ENCODE data around the gene ZNF311.
"Not testable (repeated sequence)": the region's sequence is repeated elsewhere in the genome, so short reads cannot be mapped to it uniquely, and the experiment has no call there.

Gene ZNF311

DNA sequence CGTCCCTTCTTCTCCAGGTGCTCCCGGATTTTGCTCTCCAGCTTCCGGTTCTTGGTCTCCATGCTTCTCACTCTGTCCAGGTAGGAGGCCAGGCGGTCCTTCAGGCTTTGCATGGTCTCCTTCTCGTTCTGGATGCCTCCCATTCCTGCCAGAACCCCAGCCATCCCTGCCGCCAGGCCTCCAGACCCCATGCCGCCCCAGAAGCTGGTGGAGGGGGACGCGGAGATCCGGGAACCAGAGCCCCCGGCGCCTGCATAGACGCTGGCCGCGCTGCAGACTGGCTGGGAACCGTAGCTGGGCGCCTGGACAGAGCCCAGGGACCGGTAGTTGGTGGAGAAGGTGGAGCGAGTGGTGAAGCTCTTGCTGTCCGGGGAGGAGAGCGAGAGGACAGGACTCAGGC is 35.1 kb downstream of the ZNF311 start:
- not testable (repeated sequence) for H3K4me1 ChIP-seq (ENCODE audit: control insufficient read depth, insufficient read depth, low read length); H3K9ac ChIP-seq (ENCODE audit: low read length); H3K36me3 ChIP-seq (ENCODE audit: control insufficient read depth, insufficient read depth, low read length, severe bottlenecking); H3K4me3 ChIP-seq (ENCODE audit: low read length); DNase-seq (ENCODE audit: low read depth); H3K27me3 ChIP-seq (replicated peaks; ENCODE audit: control insufficient read depth, insufficient read depth, low read length)
- H3K9me3 ChIP-seq (ENCODE audit: control insufficient read depth, low read length), result peaks cover 14% of the 10 kb centered on the region

DNA sequence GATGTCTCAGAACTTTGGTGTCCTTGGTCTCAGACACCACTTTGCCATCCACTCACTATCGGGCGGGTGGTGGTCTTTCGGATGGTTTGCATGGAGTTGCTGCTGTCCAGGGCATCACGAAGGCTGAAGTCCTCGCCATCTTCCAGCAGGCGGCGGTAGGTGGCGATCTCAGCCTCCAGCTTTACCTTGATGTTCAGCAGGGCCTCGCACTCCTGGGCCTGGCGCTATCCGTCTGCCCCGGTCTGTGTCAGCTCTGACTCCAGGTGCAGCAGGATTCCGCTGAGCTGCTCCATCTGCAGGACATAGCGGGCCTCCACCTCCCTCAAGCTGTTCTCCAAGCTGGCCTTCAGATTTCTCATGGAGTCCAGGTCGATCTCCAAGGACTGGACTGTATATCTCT is 36.0 kb downstream of the ZNF311 start:
- Histone ChIP-seq H3K9ac (ENCODE audit: low read length) (no peak overlapping the region), H3K4me3 (ENCODE audit: low read length) (no peak overlapping the region), H3K9me3 (ENCODE audit: control insufficient read depth, low read length) (peaks cover 14% of the 10 kb centered on the region), H3K27me3 (replicated peaks; ENCODE audit: control insufficient read depth, insufficient read depth, low read length) (no peaks in the 10 kb centered on the region), H3K4me1 (ENCODE audit: control insufficient read depth, insufficient read depth, low read length) (no peaks in the 10 kb centered on the region), H3K36me3 (ENCODE audit: control insufficient read depth, insufficient read depth, low read length, severe bottlenecking) (no peaks in the 10 kb centered on the region)
- no peak for DNase-seq (ENCODE audit: low read depth)

GRCh38 chr6:28968476-28968875 is 36.6 kb downstream of the ZNF311 start:
- H3K9ac ChIP-seq (ENCODE audit: low read length), result no peak overlapping the region
- DNase-seq (ENCODE audit: low read depth), result no peak
- H3K27me3 ChIP-seq (replicated peaks; ENCODE audit: control insufficient read depth, insufficient read depth, low read length), result no peaks in the 10 kb centered on the region
- no peaks in the 10 kb centered on the region for H3K36me3 ChIP-seq (ENCODE audit: control insufficient read depth, insufficient read depth, low read length, severe bottlenecking)
- no peak overlapping the region for H3K4me3 ChIP-seq (ENCODE audit: low read length)
- H3K4me1 ChIP-seq (ENCODE audit: control insufficient read depth, insufficient read depth, low read length), result no peaks in the 10 kb centered on the region
- H3K9me3 ChIP-seq (ENCODE audit: control insufficient read depth, low read length), result peaks cover 14% of the 10 kb centered on the region

GRCh38 chr6:28965706-28966105 is 39.4 kb downstream of the ZNF311 start:
- Histone ChIP-seq H3K9me3 (ENCODE audit: control insufficient read depth, low read length) (peaks cover 14% of the 10 kb centered on the region), H3K4me1 (ENCODE audit: control insufficient read depth, insufficient read depth, low read length) (no peaks in the 10 kb centered on the region), H3K27me3 (replicated peaks; ENCODE audit: control insufficient read depth, insufficient read depth, low read length) (peaks cover under 1% of the 10 kb centered on the region), H3K9ac (ENCODE audit: low read length) (no peak overlapping the region), H3K4me3 (ENCODE audit: low read length) (no peak overlapping the region), H3K36me3 (ENCODE audit: control insufficient read depth, insufficient read depth, low read length, severe bottlenecking) (no peaks in the 10 kb centered on the region)
- no peak for DNase-seq (ENCODE audit: low read depth)

DNA sequence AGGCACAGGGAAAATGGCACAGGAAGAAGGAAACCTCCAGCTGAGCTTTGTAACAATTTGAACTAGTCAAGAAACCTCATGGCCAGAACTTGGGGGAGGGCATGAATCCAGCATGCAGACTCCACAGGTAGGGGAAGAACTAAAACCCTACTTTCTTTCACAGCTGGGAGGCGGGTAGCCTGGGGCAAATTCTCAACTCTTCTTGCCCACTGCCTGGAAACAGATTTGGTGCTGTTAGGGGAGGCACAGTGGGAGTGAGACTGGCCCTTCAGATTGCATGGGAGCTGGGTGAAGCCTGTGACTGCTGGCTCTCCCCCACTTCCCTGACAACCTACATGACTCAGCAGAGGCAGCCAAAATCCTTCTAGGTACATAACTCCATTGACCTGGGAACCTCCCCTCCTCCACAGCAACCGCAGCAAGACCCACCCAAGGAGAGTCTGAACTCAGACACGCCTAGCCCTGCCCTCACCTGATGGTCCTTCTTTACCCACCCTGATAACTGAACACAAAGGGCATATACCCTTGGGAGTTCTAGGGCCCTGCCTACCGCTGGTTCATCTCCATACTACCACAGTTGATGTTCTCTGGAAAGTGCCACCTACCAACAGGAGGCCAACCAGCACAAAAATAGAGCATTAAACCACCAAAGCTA is 44.1 kb downstream of the ZNF311 start:
- Histone ChIP-seq H3K4me1 (ENCODE audit: control insufficient read depth, insufficient read depth, low read length) (no peaks in the 10 kb centered on the region), H3K36me3 (ENCODE audit: control insufficient read depth, insufficient read depth, low read length, severe bottlenecking) (no peaks in the 10 kb centered on the region), H3K9me3 (ENCODE audit: control insufficient read depth, low read length) (no peaks in the 10 kb centered on the region), H3K9ac (ENCODE audit: low read length) (no peak overlapping the region), H3K4me3 (ENCODE audit: low read length) (no peak overlapping the region), H3K27me3 (replicated peaks; ENCODE audit: control insufficient read depth, insufficient read depth, low read length) (peaks cover 5% of the 10 kb centered on the region)
- no peak for DNase-seq (ENCODE audit: low read depth)

DNA sequence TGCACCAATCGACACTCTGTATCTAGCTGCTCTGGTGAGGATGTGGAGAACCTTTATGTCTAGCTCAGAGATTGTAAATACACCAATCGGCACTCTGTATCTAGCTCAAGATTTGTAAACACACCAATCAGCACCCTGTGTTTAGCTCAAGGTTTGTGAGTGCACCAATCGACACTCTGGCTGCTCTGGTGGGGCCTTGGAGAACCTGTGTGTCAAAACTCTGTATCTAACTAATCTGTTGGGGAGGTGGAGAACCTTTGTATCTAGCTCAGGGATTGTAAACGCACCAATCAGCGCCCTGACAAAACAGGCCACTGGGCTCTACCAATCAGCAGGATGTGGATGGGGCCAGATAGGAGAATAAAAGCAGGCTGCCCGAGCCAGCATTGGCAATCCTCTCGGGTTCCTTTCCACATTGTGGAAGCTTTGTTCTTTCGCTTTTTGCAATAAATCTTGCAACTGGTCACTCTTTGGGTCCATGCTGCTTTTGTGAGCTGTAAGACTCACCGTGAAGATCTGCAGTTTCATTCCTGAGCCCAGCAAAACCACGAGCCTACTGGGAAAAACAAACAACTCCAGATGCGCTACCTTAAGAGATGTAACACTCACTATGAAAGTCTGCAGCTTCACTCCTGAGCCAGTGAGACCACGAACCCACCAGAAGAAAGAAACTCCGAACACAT is 46.4 kb downstream of the ZNF311 start:
- not testable (repeated sequence) for H3K9me3 ChIP-seq (ENCODE audit: control insufficient read depth, low read length); H3K36me3 ChIP-seq (ENCODE audit: control insufficient read depth, insufficient read depth, low read length, severe bottlenecking); H3K4me3 ChIP-seq (ENCODE audit: low read length); H3K9ac ChIP-seq (ENCODE audit: low read length); H3K4me1 ChIP-seq (ENCODE audit: control insufficient read depth, insufficient read depth, low read length); DNase-seq (ENCODE audit: low read depth)
- H3K27me3 ChIP-seq (replicated peaks; ENCODE audit: control insufficient read depth, insufficient read depth, low read length), result peaks cover 11% of the 10 kb centered on the region

- not testable (repeated sequence) for H3K36me3 ChIP-seq (ENCODE audit: control insufficient read depth, insufficient read depth, low read length, severe bottlenecking); DNase-seq (ENCODE audit: low read depth); H3K9ac ChIP-seq (ENCODE audit: low read length); H3K4me1 ChIP-seq (ENCODE audit: control insufficient read depth, insufficient read depth, low read length); H3K9me3 ChIP-seq (ENCODE audit: control insufficient read depth, low read length); H3K4me3 ChIP-seq (ENCODE audit: low read length)
- peaks cover 11% of the 10 kb centered on the region for H3K27me3 ChIP-seq (replicated peaks; ENCODE audit: control insufficient read depth, insufficient read depth, low read length)
These were observed 47.3 kb downstream of the ZNF311 start for GRCh38 chr6:28957795-28958314.

GRCh38 chr6:28956331-28956730 is 48.8 kb downstream of the ZNF311 start:
- Histone ChIP-seq H3K4me3 (ENCODE audit: low read length) (no peak overlapping the region), H3K36me3 (ENCODE audit: control insufficient read depth, insufficient read depth, low read length, severe bottlenecking) (no peaks in the 10 kb centered on the region), H3K4me1 (ENCODE audit: control insufficient read depth, insufficient read depth, low read length) (peaks cover 5% of the 10 kb centered on the region), H3K9ac (ENCODE audit: low read length) (no peak overlapping the region), H3K27me3 (replicated peaks; ENCODE audit: control insufficient read depth, insufficient read depth, low read length) (peaks cover 11% of the 10 kb centered on the region), H3K9me3 (ENCODE audit: control insufficient read depth, low read length) (no peaks in the 10 kb centered on the region)
- DNase-seq (ENCODE audit: low read depth), result no peak

DNA sequence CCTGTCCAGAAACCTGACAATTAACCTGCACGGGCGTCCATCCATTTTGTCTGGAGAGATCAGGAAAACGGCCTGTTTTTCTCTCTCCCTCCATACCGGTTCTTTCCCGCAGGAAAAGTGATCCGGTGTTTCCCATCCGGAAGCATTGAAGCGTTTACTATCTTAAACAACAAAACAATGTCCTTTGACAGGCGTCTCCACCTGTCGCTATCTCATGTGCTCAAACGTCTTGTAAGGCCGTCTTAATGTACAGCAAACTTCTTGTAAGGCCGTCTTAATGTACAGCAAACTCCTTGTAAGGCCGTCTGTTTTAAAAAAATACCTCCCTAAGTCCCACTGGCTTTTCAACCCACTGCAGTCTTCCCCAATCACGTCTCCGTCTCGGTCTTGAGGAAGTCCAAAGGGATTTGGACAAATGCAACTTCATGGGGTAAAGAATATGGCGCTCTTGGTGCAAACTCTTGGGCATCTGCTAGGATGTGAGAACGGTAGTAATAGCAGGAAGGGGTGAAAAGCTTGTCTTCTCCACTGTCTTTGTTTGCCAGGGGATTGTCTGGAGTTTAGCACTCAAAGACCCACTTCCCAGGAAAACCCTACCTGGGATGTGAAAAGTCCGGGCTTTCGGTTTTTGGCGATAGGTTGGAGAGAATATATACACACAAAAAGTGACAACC is 51.4 kb downstream of the ZNF311 start:
- Histone ChIP-seq H3K4me3 (ENCODE audit: low read length) (peak overlapping the region; percentile 88), H3K27me3 (replicated peaks; ENCODE audit: control insufficient read depth, insufficient read depth, low read length) (peaks cover 6% of the 10 kb centered on the region), H3K4me1 (ENCODE audit: control insufficient read depth, insufficient read depth, low read length) (peaks cover 5% of the 10 kb centered on the region), H3K36me3 (ENCODE audit: control insufficient read depth, insufficient read depth, low read length, severe bottlenecking) (no peaks in the 10 kb centered on the region), H3K9me3 (ENCODE audit: control insufficient read depth, low read length) (no peaks in the 10 kb centered on the region), H3K9ac (ENCODE audit: low read length) (peak overlapping the region; percentile 42)
- DNase-seq (ENCODE audit: low read depth), result peak; percentile 32

DNA sequence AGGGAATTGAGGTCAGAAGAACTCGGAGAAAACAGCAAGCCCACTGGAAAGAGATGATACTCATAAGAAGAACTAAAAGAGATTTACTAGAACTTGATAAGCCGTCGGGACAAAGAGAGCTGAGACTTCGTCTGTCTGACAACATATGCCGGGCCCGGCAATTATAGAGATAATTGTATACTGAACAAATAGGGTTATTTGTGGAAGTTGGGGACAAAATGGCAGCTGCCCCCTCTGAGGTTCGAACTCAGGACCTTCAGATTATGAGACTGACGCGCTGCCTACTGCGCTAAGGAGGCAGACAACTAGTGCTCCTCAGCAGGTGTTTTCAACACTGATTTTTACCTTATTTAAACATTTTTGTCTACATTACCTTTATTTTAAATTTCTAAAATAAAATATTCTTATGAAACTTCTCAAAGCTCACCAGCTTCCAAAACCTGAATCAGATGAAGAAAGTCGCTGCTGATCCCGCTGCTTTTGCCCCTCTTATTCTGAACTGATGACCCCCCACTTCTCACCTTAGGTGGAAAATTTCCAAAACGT is 52.0 kb downstream of the ZNF311 start:
- peak overlapping the region; percentile 42 for H3K9ac ChIP-seq (ENCODE audit: low read length)
- peak; percentile 74 for DNase-seq (ENCODE audit: low read depth)
- H3K4me1 ChIP-seq (ENCODE audit: control insufficient read depth, insufficient read depth, low read length), result peaks cover 5% of the 10 kb centered on the region
- H3K27me3 ChIP-seq (replicated peaks; ENCODE audit: control insufficient read depth, insufficient read depth, low read length), result peaks cover 6% of the 10 kb centered on the region
- no peaks in the 10 kb centered on the region for H3K9me3 ChIP-seq (ENCODE audit: control insufficient read depth, low read length)
- H3K4me3 ChIP-seq (ENCODE audit: low read length), result peak overlapping the region; percentile 88
- no peaks in the 10 kb centered on the region for H3K36me3 ChIP-seq (ENCODE audit: control insufficient read depth, insufficient read depth, low read length, severe bottlenecking)

- DNase-seq (ENCODE audit: low read depth); H3K36me3 ChIP-seq (ENCODE audit: control insufficient read depth, insufficient read depth, low read length, severe bottlenecking): not testable (repeated sequence)
These were observed 55.4 kb downstream of the ZNF311 start for GRCh38 chr6:28949656-28950195.

More at GRCh38 chr6:28949656-28950195, 55.4 kb downstream of the ZNF311 start:
- H3K4me3 ChIP-seq (ENCODE audit: low read length); H3K4me1 ChIP-seq (ENCODE audit: control insufficient read depth, insufficient read depth, low read length); H3K9me3 ChIP-seq (ENCODE audit: control insufficient read depth, low read length); H3K27me3 ChIP-seq (replicated peaks; ENCODE audit: control insufficient read depth, insufficient read depth, low read length); H3K9ac ChIP-seq (ENCODE audit: low read length): not testable (repeated sequence)

Data from adipocyte (in vitro differentiated cells).